HG02884 (cell line): Measurements from ENCODE around the gene PRCC.

Source experiments
- ATAC-seq: cut with Tn5 transposase; IDR thresholded peaks from one replicate; pipeline ENCODE4 v1.9.1; 2021; ENCODE audit warnings: mild to moderate bottlenecking, moderate library complexity; ENCODE audit not compliant: unreplicated experiment

PRCC gene

GRCh38 chr1:156794506-156795373 lies 27.4 kb downstream of the PRCC start:
- ATAC-seq = no peak

- no peak for ATAC-seq
Measured at GRCh38 chr1:156795374-156795733, 28.0 kb downstream of the PRCC start.

GRCh38 chr1:156795787-156796186 lies 28.5 kb downstream of the PRCC start:
- no peak for ATAC-seq

GRCh38 chr1:156796340-156797097 lies 29.2 kb downstream of the PRCC start:
- ATAC-seq = no peak

GRCh38 chr1:156797212-156797871 lies 30.0 kb downstream of the PRCC start:
- no peak for ATAC-seq

GRCh38 chr1:156801409-156802121 lies 34.2 kb downstream of the PRCC start:
- no peak for ATAC-seq

GRCh38 chr1:156802421-156802935 lies 35.1 kb downstream of the PRCC start:
- no peak for ATAC-seq

GRCh38 chr1:156803086-156803851 lies 35.9 kb downstream of the PRCC start:
- ATAC-seq = no peak

GRCh38 chr1:156804026-156804425 lies 36.7 kb downstream of the PRCC start:
- no peak for ATAC-seq

- no peak for ATAC-seq
Measured at GRCh38 chr1:156804572-156805243, 37.4 kb downstream of the PRCC start.

GRCh38 chr1:156805766-156806511 lies 38.6 kb downstream of the PRCC start:
- no peak for ATAC-seq

- no peak for ATAC-seq
Measured at GRCh38 chr1:156806512-156807440, 39.4 kb downstream of the PRCC start.

- no peak for ATAC-seq
Measured at GRCh38 chr1:156807627-156808026, 40.3 kb downstream of the PRCC start.

GRCh38 chr1:156808186-156809030 lies 41.1 kb downstream of the PRCC start:
- no peak for ATAC-seq

- no peak for ATAC-seq
Measured at GRCh38 chr1:156809281-156809680, 41.9 kb downstream of the PRCC start.

GRCh38 chr1:156809711-156810366 lies 42.5 kb downstream of the PRCC start:
- ATAC-seq = no peak
